HCT116 (cell line): Measurements from ENCODE around the gene PCSK6. TPM values are rescaled to one million over a fixed set of nuclear protein-coding genes. Genes with fewer than 3 reads are reported as not detected.

Experiments
- ATAC-seq: fragments of 200-7000 bp; cut with Tn5 transposase; 2 replicates; pipeline ENCODE4 v1.9.1; 2020; ENCODE audit warnings: mild to moderate bottlenecking, moderate library complexity
- BruUV-seq: library from RNA; stranded (reverse); fragments of 400-500 nt; replicated peaks from 2 replicates; lab custom pipeline; 2021; lab: Mats Ljungman, UMichigan
- CTCF ChIA-PET: fragments of 300-600 bp; sonication (Branson Sonifier 250); formaldehyde crosslinking; loops from one replicate; lab custom pipeline; 2021; ENCODE audit warnings: antibody characterized with exemption; lab: Charles Lee
- POLR2A ChIA-PET: fragments of 300-600, 350-600 bp; sonication (Branson Sonifier 250); formaldehyde crosslinking; loops from one replicate; lab custom pipeline; 2021; ENCODE audit warnings: antibody characterized with exemption; lab: Charles Lee
- RAD21 ChIA-PET, 2 experiments: fragments of 300-600 bp; sonication (Branson Sonifier 250); formaldehyde crosslinking; loops; one replicate each; lab custom pipeline; 2023; ENCODE audit warnings: low total read pairs in 2 of 2; ENCODE audit not compliant: uncharacterized antibody in 2 of 2, unreplicated experiment in 2 of 2, low non-redundant PET in 1 of 2; lab: Charles Lee
- DNase-seq: peaks from one replicate; pipeline ENCODE4 v3.0.0-alpha.2; 2010; ENCODE audit warnings: low read depth, low spot score
- H2AFZ ChIP-seq: fragments of 200-600 bp; shearing (Covaris generic), sonication (generic); 2 replicates; pipeline ENCODE4 v1.6.1; 2017; ENCODE audit warnings: low read depth, mixed run types, mixed read lengths, antibody characterized with exemption, low read length; ENCODE audit not compliant: poor library complexity, severe bottlenecking
- H3K27ac ChIP-seq: 2 replicates; pipeline ENCODE4 v1.5.1; 2012; ENCODE audit warnings: low read depth, low read length
- H3K27me3 ChIP-seq: fragments of 200-600 bp; sonication (generic); 2 replicates; pipeline ENCODE4 v1.6.1; 2016; ENCODE audit warnings: mixed run types, low read length, mixed read lengths; ENCODE audit not compliant: insufficient read depth
- H3K36me3 ChIP-seq, 2 experiments: fragments of 200-500 bp in 1 of 2; fragments of 200-600 bp in 1 of 2; sonication (Bioruptor generic) in 1 of 2; sonication (generic) in 1 of 2; 2 replicates each; pipeline versions ENCODE4 v1.5.1 to v1.6.1; 2014 to 2016; ENCODE audit warnings: low read length in 2 of 2, inconsistent platforms in 1 of 2, mixed read lengths in 1 of 2, mixed run types in 1 of 2; ENCODE audit not compliant: insufficient read depth in 2 of 2, control insufficient read depth in 1 of 2
- H3K4me1 ChIP-seq, 2 experiments: fragments of 200-600 bp in 1 of 2; sonication (generic) in 1 of 2; 2 replicates each; pipeline versions ENCODE4 v1.5.1 to v1.6.1; 2012 to 2017; ENCODE audit warnings: low read length in 2 of 2, inconsistent platforms in 1 of 2, mild to moderate bottlenecking in 1 of 2, mixed read lengths in 1 of 2, mixed run types in 1 of 2, moderate library complexity in 1 of 2; ENCODE audit not compliant: insufficient read depth in 2 of 2, control insufficient read depth in 1 of 2
- H3K4me2 ChIP-seq: fragments of 200-600 bp; sonication (generic); 2 replicates; pipeline ENCODE4 v1.6.1; 2017; ENCODE audit warnings: mixed run types, low read length, mixed read lengths
- H3K4me3 ChIP-seq, 2 experiments: fragments of 200-600 bp in 1 of 2; sonication (generic) in 1 of 2; replicated peaks in 1 of 2; 2 replicates each; pipeline ENCODE4 v1.5.1; 2011 to 2016; ENCODE audit warnings: low read length in 2 of 2, control low read depth in 1 of 2, low read depth in 1 of 2, mild to moderate bottlenecking in 1 of 2, mixed read lengths in 1 of 2, mixed run types in 1 of 2
- H3K79me2 ChIP-seq: fragments of 200-600 bp; sonication (generic); 2 replicates; pipeline ENCODE4 v1.6.1; 2017; ENCODE audit warnings: mild to moderate bottlenecking, mixed run types, low read length, moderate library complexity, mixed read lengths; ENCODE audit not compliant: insufficient read depth
- H3K9ac ChIP-seq: fragments of 200-600 bp; sonication (generic); 2 replicates; pipeline ENCODE4 v1.6.1; 2016; ENCODE audit warnings: low read length, mixed read lengths
- H3K9me2 ChIP-seq: fragments of 200-600 bp; sonication (generic), shearing (Covaris generic); 2 replicates; pipeline ENCODE4 v1.6.1; 2017; ENCODE audit warnings: mixed run types, mild to moderate bottlenecking, moderate library complexity; ENCODE audit not compliant: insufficient read depth
- H3K9me3 ChIP-seq, 2 experiments: fragments of 200-500 bp in 1 of 2; fragments of 200-600 bp in 1 of 2; sonication (Bioruptor generic) in 1 of 2; sonication (generic) in 1 of 2; 2 replicates each; pipeline ENCODE4 v1.6.1; 2014 to 2017; ENCODE audit warnings: low read length in 2 of 2, mixed read lengths in 2 of 2, inconsistent platforms in 1 of 2, low read depth in 1 of 2, mild to moderate bottlenecking in 1 of 2, mixed run types in 1 of 2, moderate library complexity in 1 of 2; ENCODE audit not compliant: control insufficient read depth in 1 of 2, insufficient read depth in 1 of 2
- H4K20me1 ChIP-seq: fragments of 200-600 bp; sonication (generic), shearing (Covaris generic); 2 replicates; pipeline ENCODE4 v1.6.1; 2017; ENCODE audit warnings: mixed run types, mild to moderate bottlenecking, moderate library complexity; ENCODE audit not compliant: insufficient read depth
- EGR1 ChIP-seq: IDR thresholded peaks from 2 replicates; pipeline ENCODE4 v1.6.1; 2012; ENCODE audit warnings: low read depth
- ELF1 ChIP-seq: IDR thresholded peaks from 2 replicates; pipeline ENCODE4 v1.6.1; 2012; ENCODE audit warnings: low read depth, borderline replicate concordance
- EZH2 ChIP-seq: fragments of 200-600 bp; sonication (generic); IDR thresholded peaks from 2 replicates; pipeline ENCODE4 v1.6.1; 2017; ENCODE audit warnings: antibody characterized with exemption, mixed run types
- FOSL1 ChIP-seq: IDR thresholded peaks from 2 replicates; pipeline ENCODE4 v1.6.1; 2012; ENCODE audit warnings: low read depth
- JUND ChIP-seq: IDR thresholded peaks from 2 replicates; pipeline ENCODE4 v1.6.1; 2012
- POLR2A ChIP-seq: IDR thresholded peaks from 2 replicates; pipeline ENCODE4 v1.7.0; 2011; ENCODE audit warnings: borderline replicate concordance; ENCODE audit not compliant: insufficient read depth, insufficient read length; ENCODE audit errors: extremely low read depth
- RAD21 ChIP-seq: IDR thresholded peaks from 2 replicates; pipeline ENCODE4 v1.6.1; 2012; ENCODE audit warnings: low read depth, mild to moderate bottlenecking
- SRF ChIP-seq: IDR thresholded peaks from 2 replicates; pipeline ENCODE4 v1.6.1; 2012; ENCODE audit warnings: low read depth
- ZFX ChIP-seq: fragments of 450-650 bp; IDR thresholded peaks from 2 replicates; pipeline ENCODE4 v1.6.1; 2017
- intact Hi-C: fragments of 100-400 bp; cut with micrococcal nuclease; formaldehyde crosslinking; loops from 2 replicates; pipeline ENCODE4 v1.10.0; 2022
- total RNA-seq: library from RNA; stranded (reverse); gene quantifications from one replicate; pipeline ENCODE4 v1.2.1, GENCODE V29; 2021; ENCODE audit not compliant: unreplicated experiment
- TF ChIP-seq, protein P1 (sequence below): IDR thresholded peaks from 2 replicates; pipeline ENCODE4 v1.6.1; 2011; ENCODE audit warnings: mild to moderate bottlenecking, low read length, moderate library complexity; ENCODE audit not compliant: insufficient replicate concordance; ENCODE audit errors: extremely low read depth
- TF ChIP-seq, protein P2 (sequence below), 3 experiments: fragments of 200-600 bp in 1 of 3; sonication (generic) in 1 of 3; IDR thresholded peaks in 2 of 3; conservative IDR thresholded peaks in 1 of 3; 2 replicates each; pipeline ENCODE4 v1.5.1; 2012 to 2017; ENCODE audit warnings: low read depth in 2 of 3, low read length in 2 of 3, antibody characterized with exemption in 1 of 3, borderline replicate concordance in 1 of 3, control low read depth in 1 of 3, mild to moderate bottlenecking in 1 of 3, mixed read lengths in 1 of 3, mixed run types in 1 of 3, moderate library complexity in 1 of 3; ENCODE audit not compliant: insufficient read depth in 1 of 3
- TF ChIP-seq, protein P3 (sequence below): IDR thresholded peaks from 2 replicates; pipeline ENCODE4 v1.6.1; 2012
- TF ChIP-seq, protein P4 (sequence below): IDR thresholded peaks from 2 replicates; pipeline ENCODE4 v1.6.1; 2012

PCSK6 gene
- total RNA-seq, 1 experiment from 2014 or later = 13.5 TPM

- Histone ChIP-seq H3K36me3 (no peaks in the 10 kb centered on the region), H4K20me1 (no peaks in the 10 kb centered on the region), H3K9ac (no peak overlapping the region), H3K27ac (no peak overlapping the region), H3K4me3 (no peak overlapping the region), H3K9me2 (no peaks in the 10 kb centered on the region), H3K79me2 (no peaks in the 10 kb centered on the region), H3K4me1 (peaks cover 0 to 12% of the 10 kb centered on the region in 2 experiments; a peak in 1 of 4 replicates), H3K4me2 (no peak overlapping the region), H2AFZ (no peak overlapping the region), H3K27me3 (no peaks in the 10 kb centered on the region), H3K9me3 (no peaks in the 10 kb centered on the region)
- ATAC-seq (no peak), DNase-seq (no peak)
- CTCF ChIA-PET = no interaction called here
- RAD21 ChIA-PET = no interaction called here
- intact Hi-C loops = no loop called here
- BruUV-seq = no TSS peak
- POLR2A ChIA-PET = no interaction called here
- TF ChIP-seq EZH2 (no peak), JUND (no peak), ZFX (no peak), EGR1 (no peak)
These were observed 38.9 kb downstream of the PCSK6 start for GRCh38 chr15:101450403-101451265.

GRCh38 chr15:101449471-101450402 lies 39.8 kb downstream of the PCSK6 start:
- no peaks in the 10 kb centered on the region for H3K9me2 ChIP-seq
- H3K79me2 ChIP-seq = no peaks in the 10 kb centered on the region
- H3K27me3 ChIP-seq = no peaks in the 10 kb centered on the region
- no peaks in the 10 kb centered on the region for H3K36me3 ChIP-seq
- ATAC-seq (no peak), DNase-seq (no peak)
- no peaks in the 10 kb centered on the region for H4K20me1 ChIP-seq
- H2AFZ ChIP-seq = no peak overlapping the region
- H3K9ac ChIP-seq = no peak overlapping the region
- no peak overlapping the region for H3K4me3 ChIP-seq
- POLR2A ChIA-PET = no interaction called here
- H3K27ac ChIP-seq = no peak overlapping the region
- intact Hi-C loops = no loop called here
- RAD21 ChIA-PET = no interaction called here
- CTCF ChIA-PET = no interaction called here
- H3K4me1 ChIP-seq = peaks cover 0 to 12% of the 10 kb centered on the region in 2 experiments; a peak in 1 of 4 replicates
- no TSS peak for BruUV-seq
- H3K9me3 ChIP-seq = no peaks in the 10 kb centered on the region
- no peak overlapping the region for H3K4me2 ChIP-seq
- TF ChIP-seq POLR2A (no peak), ZFX (no peak), ELF1 (no peak), RAD21 (no peak), SRF (no peak), EGR1 (no peak), FOSL1 (no peak)
- TF ChIP-seq, protein P1, sequence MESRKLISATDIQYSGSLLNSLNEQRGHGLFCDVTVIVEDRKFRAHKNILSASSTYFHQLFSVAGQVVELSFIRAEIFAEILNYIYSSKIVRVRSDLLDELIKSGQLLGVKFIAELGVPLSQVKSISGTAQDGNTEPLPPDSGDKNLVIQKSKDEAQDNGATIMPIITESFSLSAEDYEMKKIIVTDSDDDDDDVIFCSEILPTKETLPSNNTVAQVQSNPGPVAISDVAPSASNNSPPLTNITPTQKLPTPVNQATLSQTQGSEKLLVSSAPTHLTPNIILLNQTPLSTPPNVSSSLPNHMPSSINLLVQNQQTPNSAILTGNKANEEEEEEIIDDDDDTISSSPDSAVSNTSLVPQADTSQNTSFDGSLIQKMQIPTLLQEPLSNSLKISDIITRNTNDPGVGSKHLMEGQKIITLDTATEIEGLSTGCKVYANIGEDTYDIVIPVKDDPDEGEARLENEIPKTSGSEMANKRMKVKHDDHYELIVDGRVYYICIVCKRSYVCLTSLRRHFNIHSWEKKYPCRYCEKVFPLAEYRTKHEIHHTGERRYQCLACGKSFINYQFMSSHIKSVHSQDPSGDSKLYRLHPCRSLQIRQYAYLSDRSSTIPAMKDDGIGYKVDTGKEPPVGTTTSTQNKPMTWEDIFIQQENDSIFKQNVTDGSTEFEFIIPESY = no peak
- TF ChIP-seq, protein P2, sequence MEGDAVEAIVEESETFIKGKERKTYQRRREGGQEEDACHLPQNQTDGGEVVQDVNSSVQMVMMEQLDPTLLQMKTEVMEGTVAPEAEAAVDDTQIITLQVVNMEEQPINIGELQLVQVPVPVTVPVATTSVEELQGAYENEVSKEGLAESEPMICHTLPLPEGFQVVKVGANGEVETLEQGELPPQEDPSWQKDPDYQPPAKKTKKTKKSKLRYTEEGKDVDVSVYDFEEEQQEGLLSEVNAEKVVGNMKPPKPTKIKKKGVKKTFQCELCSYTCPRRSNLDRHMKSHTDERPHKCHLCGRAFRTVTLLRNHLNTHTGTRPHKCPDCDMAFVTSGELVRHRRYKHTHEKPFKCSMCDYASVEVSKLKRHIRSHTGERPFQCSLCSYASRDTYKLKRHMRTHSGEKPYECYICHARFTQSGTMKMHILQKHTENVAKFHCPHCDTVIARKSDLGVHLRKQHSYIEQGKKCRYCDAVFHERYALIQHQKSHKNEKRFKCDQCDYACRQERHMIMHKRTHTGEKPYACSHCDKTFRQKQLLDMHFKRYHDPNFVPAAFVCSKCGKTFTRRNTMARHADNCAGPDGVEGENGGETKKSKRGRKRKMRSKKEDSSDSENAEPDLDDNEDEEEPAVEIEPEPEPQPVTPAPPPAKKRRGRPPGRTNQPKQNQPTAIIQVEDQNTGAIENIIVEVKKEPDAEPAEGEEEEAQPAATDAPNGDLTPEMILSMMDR (IDR thresholded peaks at IDR 0.05 in 2 of 3, conservative IDR thresholded peaks at IDR 0.05 in 1 of 3; ENCODE audit: borderline replicate concordance in 1 of 3, insufficient read depth in 1 of 3, low read depth in 2 of 3, low read length in 2 of 3) = no peak
- TF ChIP-seq, protein P3, sequence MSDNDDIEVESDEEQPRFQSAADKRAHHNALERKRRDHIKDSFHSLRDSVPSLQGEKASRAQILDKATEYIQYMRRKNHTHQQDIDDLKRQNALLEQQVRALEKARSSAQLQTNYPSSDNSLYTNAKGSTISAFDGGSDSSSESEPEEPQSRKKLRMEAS = no peak
- TF ChIP-seq, protein P4, sequence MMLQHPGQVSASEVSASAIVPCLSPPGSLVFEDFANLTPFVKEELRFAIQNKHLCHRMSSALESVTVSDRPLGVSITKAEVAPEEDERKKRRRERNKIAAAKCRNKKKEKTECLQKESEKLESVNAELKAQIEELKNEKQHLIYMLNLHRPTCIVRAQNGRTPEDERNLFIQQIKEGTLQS = no peak
